ENCODE data around the gene SRC.

The SRC gene

DNA sequence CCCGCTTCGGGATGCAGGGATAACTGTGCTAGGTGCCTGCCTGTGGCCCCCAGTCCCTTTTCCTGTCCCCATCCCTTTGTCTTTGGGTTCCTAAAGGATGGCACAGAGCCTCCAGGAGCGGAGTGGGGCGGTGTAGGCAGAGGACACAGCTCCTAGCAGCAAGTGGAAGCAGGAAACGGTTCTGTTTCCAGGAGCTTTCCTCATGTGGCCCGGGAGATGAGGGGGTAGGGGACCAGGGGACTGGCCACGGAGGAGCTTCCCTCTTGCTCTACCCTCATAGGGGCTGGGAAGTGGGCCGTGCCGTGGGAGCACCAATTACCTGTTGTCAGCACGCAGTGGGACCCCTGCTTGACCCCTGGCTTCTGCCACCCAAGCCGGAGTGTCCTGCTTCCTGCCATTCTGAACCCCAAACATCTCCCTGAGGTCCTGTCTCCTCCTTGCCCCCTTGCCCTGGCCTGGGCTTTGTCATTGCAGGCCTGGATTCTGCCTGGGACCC, 76.9 kb downstream of the SRC start:
- DNase-seq: no peak

- no peak for DNase-seq
These were observed 77.6 kb downstream of the SRC start for GRCh38 chr20:37423545-37423944.

DNA sequence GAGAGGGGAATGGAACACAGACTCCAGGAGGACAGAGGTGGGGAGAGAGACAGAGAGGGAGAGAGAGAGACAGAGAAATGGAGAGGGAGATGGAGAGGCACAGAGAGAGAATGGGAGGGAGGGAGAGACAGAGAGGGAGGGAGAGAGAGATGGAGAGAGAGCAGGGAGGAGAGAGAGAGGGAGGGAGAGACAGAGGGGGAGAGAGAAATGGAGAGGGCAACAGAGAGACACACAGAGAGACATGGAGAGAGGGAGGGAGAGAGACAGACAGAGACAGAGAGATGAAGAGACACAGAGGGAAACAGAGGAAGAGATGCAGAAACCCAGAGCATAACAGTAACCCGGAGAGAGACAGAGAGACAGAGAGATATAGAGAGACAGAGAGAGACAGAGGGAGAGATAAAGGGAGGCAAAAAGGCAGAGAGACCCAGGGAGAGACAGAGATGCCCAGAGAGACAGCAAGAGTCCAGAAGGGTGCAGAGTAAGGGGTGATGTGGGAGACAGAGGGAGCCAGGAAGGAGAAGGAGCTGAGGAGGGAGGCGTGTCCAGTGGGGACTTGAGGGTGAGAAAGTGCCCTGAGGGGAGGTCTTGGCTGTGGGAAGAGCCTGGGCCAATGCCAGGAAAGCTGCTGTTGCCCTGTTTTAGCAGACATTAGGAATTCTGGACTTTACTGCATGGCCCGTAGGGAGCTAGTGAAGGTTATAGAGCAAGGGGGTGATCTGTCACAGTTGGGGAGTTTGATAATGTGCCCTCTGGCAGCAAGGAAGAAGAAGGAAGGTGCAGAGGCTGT, 78.3 kb downstream of the SRC start:
- DNase-seq: no peak

DNA sequence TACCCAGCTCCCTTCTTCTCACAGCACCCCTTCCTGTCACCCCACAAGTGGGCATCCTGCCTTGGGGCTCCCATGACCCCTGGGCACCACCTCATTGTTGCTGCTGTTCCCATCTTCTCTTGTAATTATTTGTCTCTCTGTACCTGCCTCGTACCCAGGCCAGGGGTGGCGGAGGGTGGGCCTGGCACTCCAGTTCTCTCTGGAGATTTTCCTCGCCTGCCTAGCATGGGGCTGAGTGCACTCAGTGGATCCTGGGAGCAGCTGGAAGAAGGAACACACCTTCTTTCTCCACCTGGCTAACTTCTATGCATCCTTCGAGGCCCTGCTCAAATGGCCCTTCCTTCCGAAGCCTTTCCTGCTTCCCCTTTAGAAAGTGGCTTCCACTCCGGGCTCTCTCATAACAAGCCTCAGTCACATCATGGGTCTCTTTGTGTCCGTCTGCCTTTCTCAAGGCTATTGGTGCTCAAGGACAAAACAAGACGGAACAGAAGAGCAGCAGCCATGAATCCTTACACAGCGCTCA, 79.2 kb downstream of the SRC start:
- DNase-seq: no peak

GRCh38 chr20:37426106-37426505, 80.2 kb downstream of the SRC start:
- DNase-seq: no peak

DNA sequence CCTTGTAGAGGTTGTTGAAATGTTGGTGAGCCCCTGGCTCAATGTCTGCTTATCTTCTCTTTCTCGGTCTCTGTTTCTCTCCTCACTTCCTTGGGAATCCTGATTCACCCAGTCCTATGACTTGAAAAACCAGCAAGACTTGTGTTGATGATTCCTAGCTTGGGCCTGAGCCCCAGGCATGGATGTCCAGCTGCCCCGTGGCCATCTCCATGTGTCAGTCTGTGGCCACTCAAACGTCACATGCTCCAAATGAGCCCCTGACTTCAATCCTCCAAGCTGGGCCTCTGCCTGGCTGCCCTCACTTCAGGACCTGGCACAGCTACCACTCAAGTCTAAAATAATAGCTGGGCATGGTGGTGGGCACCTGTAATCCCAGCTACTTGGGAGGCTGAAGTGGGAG, 81.0 kb downstream of the SRC start:
- DNase-seq: no peak

GRCh38 chr20:37430044-37430443, 84.1 kb downstream of the SRC start:
- no peak for DNase-seq

GRCh38 chr20:37430778-37431460, 85.0 kb downstream of the SRC start:
- DNase-seq: no peak

- no peak for DNase-seq
These were observed 85.8 kb downstream of the SRC start for GRCh38 chr20:37431786-37432185.

DNA sequence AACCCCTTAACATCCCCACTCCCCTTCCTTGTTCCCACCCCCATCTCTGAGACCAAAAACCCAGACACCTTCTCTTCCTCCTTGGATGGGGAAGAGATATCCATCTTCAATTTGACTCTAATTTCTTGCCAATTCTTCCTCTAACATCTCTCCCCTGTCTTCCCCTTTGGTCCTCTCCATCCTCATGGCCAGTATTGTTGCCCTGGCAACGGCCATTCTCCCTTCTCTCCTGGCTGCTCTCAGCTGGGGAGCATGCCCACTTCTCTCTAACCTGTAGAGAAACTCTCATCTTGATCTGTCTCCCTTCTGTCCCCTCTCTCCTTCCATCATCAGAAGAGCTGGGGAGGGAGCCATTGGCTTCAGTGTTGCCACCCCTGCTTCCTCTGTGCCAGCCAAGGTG, 86.7 kb downstream of the SRC start:
- no peak for DNase-seq

- DNase-seq: no peak
These were observed 89.7 kb downstream of the SRC start for GRCh38 chr20:37435607-37436006.

DNA sequence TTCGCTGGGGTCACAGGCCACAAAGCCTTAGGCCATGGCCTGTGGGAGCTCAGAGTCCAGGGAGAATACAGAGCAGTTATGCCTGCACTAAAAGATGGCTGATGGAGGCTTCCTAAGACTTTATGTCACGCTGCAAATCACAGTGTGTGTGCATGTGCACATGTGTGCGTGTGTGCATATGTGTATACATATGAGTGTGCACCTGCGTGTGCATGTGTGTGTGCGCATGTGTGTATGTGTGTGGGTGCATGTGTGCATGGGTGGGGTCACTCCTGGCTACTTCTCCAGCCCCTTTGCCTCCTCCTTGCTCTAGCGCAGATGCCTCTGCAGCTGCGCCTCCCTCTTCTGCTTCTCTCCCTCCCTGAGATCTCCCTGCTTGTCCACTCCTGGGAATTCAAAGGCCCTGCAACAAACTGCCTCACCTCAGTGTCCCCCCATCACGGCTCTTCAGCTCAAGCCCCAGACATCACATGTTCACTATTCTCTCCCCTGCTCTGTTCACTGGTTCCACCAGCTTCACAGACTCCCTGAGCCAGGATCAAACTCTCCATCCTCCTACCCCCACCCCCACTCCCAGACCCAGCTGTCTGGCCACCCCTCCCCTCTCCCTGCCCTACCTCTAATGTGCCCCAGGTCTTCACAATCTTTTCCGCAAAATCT, 90.7 kb downstream of the SRC start:
- DNase-seq: no peak

GRCh38 chr20:37437676-37438075, 91.7 kb downstream of the SRC start:
- no peak for DNase-seq

- no peak for DNase-seq
These were observed 92.7 kb downstream of the SRC start for GRCh38 chr20:37438464-37439222.

- no peak for DNase-seq
These were observed 93.4 kb downstream of the SRC start for GRCh38 chr20:37439223-37439933.

- DNase-seq: no peak
These were observed 95.1 kb downstream of the SRC start for GRCh38 chr20:37441023-37441422.

- DNase-seq: no peak
These were observed 96.6 kb downstream of the SRC start for GRCh38 chr20:37442547-37442946.

GRCh38 chr20:37442986-37443385, 97.0 kb downstream of the SRC start:
- DNase-seq: no peak

DNA sequence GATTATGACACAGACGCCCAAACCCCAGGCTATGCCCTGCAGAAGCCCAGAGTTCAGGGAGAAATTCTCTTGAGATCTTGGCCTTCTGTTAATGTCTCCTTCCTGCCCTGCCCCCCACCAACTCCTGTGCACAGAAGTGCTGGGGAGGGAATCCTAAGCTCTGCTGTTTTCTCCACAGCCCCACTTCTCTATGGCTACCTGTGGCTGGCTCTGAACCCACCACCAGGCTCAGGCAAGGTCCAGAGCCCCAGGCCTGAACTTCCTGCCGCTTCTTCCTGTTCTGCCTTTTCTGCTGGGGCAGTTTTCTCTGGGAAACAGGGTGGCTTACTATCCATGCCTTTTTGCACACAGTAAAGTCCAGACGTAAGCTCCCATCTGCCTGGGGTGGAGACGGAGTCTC, 97.7 kb downstream of the SRC start:
- no peak for DNase-seq

DNA sequence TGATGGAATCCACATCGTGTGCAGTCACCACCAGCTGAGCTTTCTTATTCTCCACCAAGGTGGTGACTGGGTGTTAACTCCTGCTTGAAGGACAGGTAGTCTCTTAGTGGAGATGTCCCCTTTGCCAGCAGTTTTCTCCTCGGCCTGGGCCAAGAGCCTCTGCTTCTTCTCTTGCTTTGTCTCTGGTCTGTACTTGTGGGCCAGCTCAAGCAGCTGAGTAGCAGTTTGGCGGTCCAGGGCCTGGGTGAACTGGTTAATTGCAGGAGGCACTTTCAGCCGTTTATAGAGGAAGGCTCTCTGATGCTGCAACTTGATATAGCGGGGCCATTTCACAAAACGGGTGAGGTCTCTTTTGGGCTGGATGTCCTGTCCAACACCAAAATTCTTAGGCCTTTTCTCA, 99.1 kb downstream of the SRC start:
- DNase-seq: no peak
